Measurements from ENCODE around the gene RPS18. TPM values are rescaled to one million over a fixed set of nuclear protein-coding genes. Genes with fewer than 3 reads are reported as not detected.
"Not testable (repeated sequence)": the region's sequence is repeated elsewhere in the genome, so short reads cannot be mapped to it uniquely, and the experiment has no call there.

The RPS18 gene
- total RNA-seq, 4 donors from 2014 or later = 773 to 2,238 (median 1,359) TPM

GRCh38 chr6:33279971-33280511 is 8.2 kb downstream of the RPS18 start:
- no peak for DNase-seq
- peak; percentile 11 to 67 (median 41) for TF ChIP-seq CTCF (IDR thresholded peaks at IDR 0.05)
- no peak for TF ChIP-seq POLR2AphosphoS5 (IDR thresholded peaks at IDR 0.05)
- TF ChIP-seq EP300 (IDR thresholded peaks at IDR 0.05; ENCODE audit: low read depth) = no peak
- Histone ChIP-seq H3K4me1 (peaks cover 15 to 34% (median 26%) of the 10 kb centered on the region in 4 donors), H3K4me3 (no peak overlapping the region), H3K27me3 (no peaks in the 10 kb centered on the region), H3K36me3 (no peaks in the 10 kb centered on the region), H3K9me3 (no peaks in the 10 kb centered on the region), H3K27ac (no peak overlapping the region)
- WGBS, 2 donors (ENCODE audit: low coverage in 1 of 2) = 67% methylated on average over 4 of the region's 5 CpGs; no CpG with 5 or more reads in 1 of the 2 donors
- in situ Hi-C loops (cut with MboI; ENCODE audit: low pct_ligation_motif_present in 1 of 4, low pct_unique_long_range_greater_than_20kb in 1 of 4, low sequenced_read_pairs in 3 of 4) (no loop called here), intact Hi-C loops (cut with DNase I; ENCODE audit: low total_unique reads) (no loop called here)

GRCh38 chr6:33280539-33280938 is 8.7 kb downstream of the RPS18 start:
- 95% methylated on average over 6 of the region's 6 CpGs; no CpG with 5 or more reads in 1 of the 2 donors for WGBS, 2 donors (ENCODE audit: low coverage in 1 of 2)
- no peak for DNase-seq
- in situ Hi-C loops (cut with MboI; ENCODE audit: low pct_ligation_motif_present in 1 of 4, low pct_unique_long_range_greater_than_20kb in 1 of 4, low sequenced_read_pairs in 3 of 4) = no loop called here
- TF ChIP-seq POLR2AphosphoS5 (IDR thresholded peaks at IDR 0.05) (no peak), POLR2A (IDR thresholded peaks at IDR 0.05) (no peak), CTCF (IDR thresholded peaks at IDR 0.05) (no peak), EP300 (IDR thresholded peaks at IDR 0.05; ENCODE audit: low read depth) (no peak)
- H3K4me1 ChIP-seq = peaks cover 15 to 29% (median 21%) of the 10 kb centered on the region in 4 donors
- no peaks in the 10 kb centered on the region for H3K27me3 ChIP-seq
- H3K9me3 ChIP-seq = no peaks in the 10 kb centered on the region
- H3K4me3 ChIP-seq = no peak overlapping the region
- intact Hi-C loops (cut with DNase I; ENCODE audit: low total_unique reads) = no loop called here
- H3K27ac ChIP-seq = no peak overlapping the region
- H3K36me3 ChIP-seq = no peaks in the 10 kb centered on the region

GRCh38 chr6:33285214-33285613 is 13.3 kb downstream of the RPS18 start:
- WGBS, 2 donors (ENCODE audit: low coverage in 1 of 2) = 96 to 100% methylated on average over 1 to 4 of the region's 4 CpGs
- DNase-seq; H3K36me3 ChIP-seq; in situ Hi-C loops (cut with MboI; ENCODE audit: low pct_ligation_motif_present in 1 of 4, low pct_unique_long_range_greater_than_20kb in 1 of 4, low sequenced_read_pairs in 3 of 4); intact Hi-C loops (cut with DNase I; ENCODE audit: low total_unique reads); H3K27me3 ChIP-seq; H3K4me3 ChIP-seq; H3K9me3 ChIP-seq; H3K27ac ChIP-seq: not testable (repeated sequence)
- H3K4me1 ChIP-seq = peaks cover 6 to 15% (median 14%) of the 10 kb centered on the region in 4 donors

GRCh38 chr6:33286946-33287914 is 15.4 kb downstream of the RPS18 start:
- no peak for DNase-seq
- H3K4me3 ChIP-seq = no peak overlapping the region
- in situ Hi-C loops (cut with MboI; ENCODE audit: low pct_ligation_motif_present in 1 of 4, low pct_unique_long_range_greater_than_20kb in 1 of 4, low sequenced_read_pairs in 3 of 4) = no loop called here

More at GRCh38 chr6:33286946-33287914, 15.4 kb downstream of the RPS18 start:
- Histone ChIP-seq H3K9me3 (no peaks in the 10 kb centered on the region), H3K27ac (no peak overlapping the region), H3K36me3 (peaks cover 0 to 8% (median 0%) of the 10 kb centered on the region in 4 donors), H3K4me1 (peaks cover 6 to 21% (median 20%) of the 10 kb centered on the region in 4 donors), H3K27me3 (no peaks in the 10 kb centered on the region)
- TF ChIP-seq POLR2A (IDR thresholded peaks at IDR 0.05) (no peak), CTCF (IDR thresholded peaks at IDR 0.05) (no peak), EP300 (IDR thresholded peaks at IDR 0.05; ENCODE audit: low read depth) (no peak), POLR2AphosphoS5 (IDR thresholded peaks at IDR 0.05) (no peak)
- intact Hi-C loops (cut with DNase I; ENCODE audit: low total_unique reads) = no loop called here
- 80 to 93% methylated on average over 1 to 22 of the region's 22 CpGs for WGBS, 2 donors (ENCODE audit: low coverage in 1 of 2)
